Left colon (tissue), 2 donors: ENCODE data around the gene PTH2. TPM values are rescaled to one million over a fixed set of nuclear protein-coding genes. Genes with fewer than 3 reads are reported as not detected.
"Not testable (repeated sequence)": the region's sequence is repeated elsewhere in the genome, so short reads cannot be mapped to it uniquely, and the experiment has no call there.

Experiments
- ATAC-seq: fragments of 200-7000 bp; cut with Tn5 transposase; one replicate; pipeline ENCODE4 v1.9.1; 2020; ENCODE audit warnings: mild to moderate bottlenecking, moderate library complexity
- DNase-seq, 2 donors: peaks; one replicate each; pipeline ENCODE4 v3.0.0-alpha.2; 2020
- intact Hi-C, 2 donors: fragments of 100-400 bp; cut with DNase I in 1 of 2; cut with micrococcal nuclease in 1 of 2; formaldehyde crosslinking; loops; one replicate each; pipeline versions ENCODE4 v1.11.2 to v1.14.0; 2022; cut with DNase I, micrococcal nuclease
- long read RNA-seq: library from polyadenylated mRNA; unstranded; transcript quantifications from one replicate; pipeline ENCODE4 v2.0.0, GENCODE V29; 2021
- total RNA-seq, 2 donors: library from RNA; stranded (reverse); fragmentation: NEBNext Ultra II Directional; extraction: Animal tissue kit (Norgen Biotek cat#: 25700); gene quantifications; one replicate each; pipeline ENCODE4 v1.2.1, GENCODE V29; 2021
- donor health status: DM: no; HTN: no; CAD: no.
- donor health status: DM: yes; HTN: yes; CAD: no.

Gene PTH2, protein sequence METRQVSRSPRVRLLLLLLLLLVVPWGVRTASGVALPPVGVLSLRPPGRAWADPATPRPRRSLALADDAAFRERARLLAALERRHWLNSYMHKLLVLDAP
- total RNA-seq: not detected
- long read RNA-seq: 0 reads

DNA sequence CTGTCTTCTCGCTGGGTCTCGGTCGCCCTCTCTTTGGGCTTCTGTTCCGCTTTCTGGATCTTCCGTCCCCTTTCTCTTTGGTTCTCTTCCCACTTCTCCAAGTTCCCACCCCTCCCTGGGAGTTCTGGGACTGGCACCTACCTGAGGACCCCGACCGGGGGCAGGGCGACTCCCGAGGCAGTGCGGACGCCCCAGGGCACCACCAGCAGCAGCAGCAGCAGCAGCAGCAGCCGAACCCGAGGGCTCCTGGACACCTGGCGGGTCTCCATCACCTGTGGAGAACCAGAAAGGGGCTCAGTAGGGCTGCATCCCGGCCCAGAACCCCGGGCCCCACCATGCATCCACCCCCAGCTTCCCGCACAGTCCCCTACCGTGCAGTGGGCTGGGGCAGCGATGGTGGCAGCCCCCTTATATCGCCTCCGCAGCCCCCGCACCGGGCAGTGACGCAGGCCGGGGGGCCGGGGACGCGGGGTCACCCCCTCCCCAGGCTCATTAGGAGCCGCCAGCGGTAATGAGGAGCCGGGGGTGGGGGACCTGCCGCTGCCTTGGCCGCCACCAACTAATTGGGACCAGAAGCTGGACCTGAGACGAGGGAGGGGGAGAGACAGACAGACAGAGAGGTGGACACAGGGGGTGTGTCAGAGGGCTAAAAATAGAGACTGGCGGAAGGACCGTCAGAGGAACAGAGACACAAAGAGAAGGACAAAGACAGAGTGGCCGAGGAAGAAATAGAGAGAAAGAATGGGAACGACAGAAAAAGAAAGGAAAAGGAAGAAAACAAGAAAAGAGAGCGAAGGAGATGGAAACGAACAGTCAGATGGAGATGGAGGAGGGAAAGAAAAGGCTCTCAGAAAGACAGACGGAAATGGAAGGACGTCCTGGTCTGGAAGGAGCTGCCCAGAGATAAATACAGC is at the start of gene PTH2:
TSS of gene PTH2 (minus strand) at position 371 of the 914 bp plus-strand sequence. CDS start at position 269, 102 bp downstream.
- DNase-seq (no peak), ATAC-seq (no peak)
- intact Hi-C loops: no loop called here

DNA sequence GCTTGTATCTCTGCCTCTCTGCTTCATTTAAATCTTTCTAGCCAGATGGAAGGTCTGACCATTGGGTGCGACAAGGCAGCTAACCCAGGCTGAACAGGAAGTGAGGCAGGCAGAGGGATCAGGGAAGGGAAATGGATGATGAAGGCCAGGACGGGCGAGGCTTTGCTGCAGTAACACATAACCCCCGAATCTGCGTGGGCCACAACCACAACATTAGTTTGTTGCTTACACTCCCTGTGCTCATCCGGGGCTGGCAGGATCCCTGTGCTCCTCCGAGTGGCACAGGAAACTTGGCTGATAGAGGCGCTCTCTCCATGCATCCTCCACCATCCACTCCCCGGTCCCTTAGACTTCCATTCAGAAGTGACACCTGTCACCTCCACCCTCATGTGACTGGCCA is 49.7 kb upstream of the PTH2 start:
- DNase-seq (no peak), ATAC-seq (no peak)
- intact Hi-C loops: no loop called here

DNA sequence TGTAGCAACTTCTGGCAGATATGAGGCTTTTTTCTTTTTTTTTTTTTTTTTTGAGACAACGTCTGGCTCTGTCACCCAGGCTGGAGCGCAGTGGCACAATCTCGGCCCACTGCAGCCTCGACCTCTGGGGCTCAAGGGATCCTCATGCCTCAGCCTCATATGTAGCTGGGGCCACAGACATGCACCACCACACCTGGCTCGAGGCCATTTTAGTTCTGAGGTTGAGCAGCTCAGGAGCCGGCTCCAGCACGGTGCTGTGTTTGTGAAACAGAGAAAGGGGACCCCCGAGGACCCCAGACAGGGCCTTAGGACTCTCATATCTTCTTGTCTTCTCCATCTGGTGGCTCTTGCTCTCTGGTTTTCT is 47.4 kb upstream of the PTH2 start:
- intact Hi-C loops: no loop called here
- ATAC-seq (no peak), DNase-seq (no peak)

DNA sequence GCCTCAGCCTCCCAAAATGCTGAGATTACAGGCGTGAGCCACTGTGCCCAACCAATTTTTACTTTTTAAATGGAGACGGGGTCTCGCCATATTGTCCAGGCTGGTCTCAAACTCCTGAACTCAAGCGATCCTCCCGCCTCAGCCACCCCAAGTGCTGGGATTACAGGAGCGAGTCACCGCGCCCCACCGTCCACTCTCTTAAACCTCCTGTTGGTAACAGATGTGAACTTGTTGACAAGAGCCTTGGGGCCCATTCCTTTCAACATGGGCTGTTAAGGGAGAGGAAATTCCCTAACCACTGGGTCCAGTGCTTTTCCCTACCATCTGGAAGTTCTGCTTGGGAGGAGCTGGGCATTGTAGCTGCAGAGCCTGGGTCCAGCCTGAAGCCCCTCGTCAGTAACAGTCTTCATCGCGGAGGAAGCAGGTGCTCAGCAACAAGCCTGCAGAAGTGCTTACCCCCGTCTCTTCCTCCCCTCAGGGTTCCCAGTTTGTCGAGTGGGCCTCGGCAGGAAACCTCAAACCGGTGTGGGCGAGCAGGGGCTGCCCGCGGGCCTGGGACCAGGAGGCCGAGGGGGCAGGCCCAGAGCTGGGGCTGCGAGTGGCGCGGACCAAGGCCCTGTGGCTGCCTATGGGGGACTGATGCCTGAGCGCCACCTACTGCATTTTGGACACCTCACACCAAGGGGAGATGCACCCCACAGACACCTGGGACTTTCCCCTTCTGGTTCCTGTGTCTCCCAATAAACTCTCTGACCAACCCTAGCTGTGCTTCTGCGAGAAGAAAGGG is 46.8 kb upstream of the PTH2 start:
- intact Hi-C loops: no loop called here
- DNase-seq (no peak), ATAC-seq (peak; percentile 16)

DNA sequence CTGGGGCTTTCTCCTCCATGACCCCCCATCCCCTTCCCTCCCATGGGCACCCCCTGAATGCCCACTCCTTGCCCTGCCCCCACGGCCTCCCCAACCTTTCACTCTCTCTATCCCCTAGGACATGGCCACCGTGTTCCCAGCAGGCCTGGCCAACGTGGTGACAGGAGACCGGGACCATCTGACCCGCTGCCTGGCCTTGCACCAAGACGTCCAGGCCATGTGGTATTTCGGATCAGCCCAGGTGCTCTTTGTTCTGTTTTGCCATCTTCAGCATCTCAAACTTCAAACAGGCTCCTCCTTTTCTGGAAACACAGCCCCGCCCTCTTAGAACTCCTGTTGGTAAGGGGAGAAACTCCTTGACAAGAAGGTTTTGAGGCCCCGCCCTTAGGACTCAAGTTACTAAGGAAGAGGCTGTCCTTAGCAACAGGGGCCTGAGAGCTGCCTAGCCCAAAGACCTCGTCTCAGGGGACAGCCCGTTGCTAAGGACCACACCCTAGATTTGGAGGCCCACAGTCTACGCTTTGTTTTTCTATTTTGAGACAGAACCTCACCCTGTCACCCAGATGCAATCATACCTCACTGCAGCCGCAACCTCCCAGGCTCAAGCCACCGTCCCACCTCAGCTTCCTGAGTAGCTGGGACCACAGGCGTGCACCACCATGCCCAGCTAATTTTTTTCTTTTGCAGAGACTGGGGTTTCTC is 45.7 kb upstream of the PTH2 start:
- DNase-seq (peak; percentile 63 to 76), ATAC-seq (peak; percentile 49)
- intact Hi-C loops: no loop called here

DNA sequence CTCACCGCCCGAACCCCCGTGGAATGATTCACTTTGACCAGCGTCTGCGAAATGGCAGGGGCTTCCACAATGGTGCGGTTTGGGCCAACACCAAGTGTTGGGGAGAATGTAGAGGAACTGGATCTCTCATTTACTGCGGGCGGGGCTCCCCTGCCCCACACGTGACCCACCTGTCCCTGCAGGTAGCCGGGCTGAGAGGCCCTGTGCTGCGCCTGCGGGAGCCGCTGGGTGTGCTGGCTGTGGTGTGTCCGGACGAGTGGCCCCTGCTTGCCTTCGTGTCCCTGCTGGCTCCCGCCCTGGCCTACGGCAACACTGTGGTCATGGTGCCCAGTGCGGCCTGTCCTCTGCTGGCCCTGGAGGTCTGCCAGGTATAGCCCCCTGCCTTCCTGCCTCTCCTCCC is 45.0 kb upstream of the PTH2 start:
- ATAC-seq (no peak), DNase-seq (no peak)
- intact Hi-C loops: no loop called here

DNA sequence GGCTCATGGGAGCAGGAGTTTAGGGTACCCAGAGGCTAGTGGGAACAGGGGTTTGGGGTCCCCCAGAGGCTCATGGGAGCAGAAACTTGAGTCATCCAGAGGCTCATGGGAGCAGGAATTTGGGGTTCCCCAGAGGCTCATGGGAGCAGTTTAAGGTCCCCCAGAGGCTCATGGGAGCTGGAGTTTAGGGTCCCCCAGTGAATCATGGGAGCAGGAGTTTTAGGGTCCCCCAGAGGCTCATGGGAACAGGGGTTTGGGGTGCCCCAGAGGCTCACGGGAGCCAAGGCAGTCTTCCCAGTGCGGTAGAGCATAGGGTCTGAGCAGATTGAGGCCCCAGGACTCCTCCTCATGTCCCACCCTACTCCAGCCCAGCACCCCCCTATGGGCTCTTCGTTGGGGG is 42.1 kb upstream of the PTH2 start:
- no peak for DNase-seq
- ATAC-seq: no peak
- intact Hi-C loops: no loop called here

DNA sequence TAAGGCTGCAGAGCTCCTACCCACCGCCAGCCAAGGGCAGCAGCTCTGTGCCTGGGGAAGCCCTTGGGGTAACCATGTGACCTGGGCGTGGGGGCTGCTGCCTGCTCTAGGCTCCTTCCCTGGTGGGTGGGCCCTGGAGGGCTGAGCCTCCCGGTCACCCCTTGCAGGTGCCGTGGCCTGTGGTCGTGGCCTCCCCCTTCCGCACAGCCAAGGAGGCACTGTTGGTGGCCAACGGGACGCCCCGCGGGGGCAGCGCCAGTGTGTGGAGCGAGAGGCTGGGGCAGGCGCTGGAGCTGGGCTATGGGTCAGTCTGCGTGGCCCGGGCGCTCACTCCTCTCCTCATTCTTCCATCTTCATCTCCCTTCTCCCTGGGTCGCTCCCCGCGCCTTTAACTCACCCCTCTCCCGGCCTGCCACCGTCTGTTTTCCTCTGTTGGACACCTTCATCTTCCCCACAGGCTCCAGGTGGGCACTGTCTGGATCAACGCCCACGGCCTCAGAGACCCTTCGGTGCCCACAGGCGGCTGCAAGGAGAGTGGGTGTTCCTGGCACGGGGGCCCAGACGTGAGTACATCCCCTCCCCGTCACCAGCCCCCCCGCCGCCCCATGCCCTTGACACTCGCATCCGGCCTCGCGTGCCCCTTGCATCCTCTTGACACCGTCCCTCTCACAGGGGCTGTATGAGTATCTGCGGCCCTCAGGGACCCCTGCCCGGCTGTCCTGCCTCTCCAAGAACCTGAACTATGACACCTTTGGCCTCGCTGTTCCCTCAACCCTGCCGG is 40.9 kb upstream of the PTH2 start:
- ATAC-seq (no peak), DNase-seq (no peak)

DNA sequence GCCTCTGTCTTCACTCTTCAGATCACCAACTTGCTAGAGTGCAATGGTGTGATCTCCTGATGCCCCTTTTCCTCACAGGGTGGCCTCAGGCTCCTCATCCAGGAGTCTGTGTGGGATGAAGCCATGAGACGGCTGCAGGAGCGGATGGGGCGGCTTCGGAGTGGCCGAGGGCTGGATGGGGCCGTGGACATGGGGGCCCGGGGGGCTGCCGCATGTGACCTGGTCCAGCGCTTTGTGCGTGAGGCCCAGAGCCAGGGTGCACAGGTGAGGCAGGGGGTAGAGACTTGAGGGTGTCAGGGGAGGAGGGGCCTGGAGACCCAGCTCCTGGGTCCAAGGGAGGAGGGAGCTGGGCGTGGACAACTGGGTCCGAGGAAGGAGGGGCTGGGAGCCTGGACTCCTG is 39.3 kb upstream of the PTH2 start:
- intact Hi-C loops: no loop called here
- ATAC-seq (no peak), DNase-seq (no peak)

More for the DNA sequence above, 40.9 kb upstream of the PTH2 start:
- intact Hi-C loops: no loop called here

DNA sequence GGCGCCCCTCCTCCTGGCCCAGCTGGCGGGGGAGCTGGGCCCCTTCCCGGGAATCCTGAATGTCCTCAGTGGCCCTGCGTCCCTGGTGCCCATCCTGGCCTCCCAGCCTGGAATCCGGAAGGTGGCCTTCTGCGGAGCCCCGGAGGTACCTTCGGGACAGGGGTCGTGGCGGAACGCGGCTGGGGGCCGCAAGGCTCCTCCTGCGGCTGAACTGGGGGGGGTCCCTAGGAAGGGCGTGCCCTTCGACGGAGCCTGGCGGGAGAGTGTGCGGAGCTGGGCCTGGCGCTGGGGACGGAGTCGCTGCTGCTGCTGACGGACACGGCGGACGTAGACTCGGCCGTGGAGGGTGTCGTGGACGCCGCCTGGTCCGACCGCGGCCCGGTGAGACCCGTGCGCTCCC is 38.4 kb upstream of the PTH2 start:
- ATAC-seq: no peak
- intact Hi-C loops: no loop called here
- no peak for DNase-seq

DNA sequence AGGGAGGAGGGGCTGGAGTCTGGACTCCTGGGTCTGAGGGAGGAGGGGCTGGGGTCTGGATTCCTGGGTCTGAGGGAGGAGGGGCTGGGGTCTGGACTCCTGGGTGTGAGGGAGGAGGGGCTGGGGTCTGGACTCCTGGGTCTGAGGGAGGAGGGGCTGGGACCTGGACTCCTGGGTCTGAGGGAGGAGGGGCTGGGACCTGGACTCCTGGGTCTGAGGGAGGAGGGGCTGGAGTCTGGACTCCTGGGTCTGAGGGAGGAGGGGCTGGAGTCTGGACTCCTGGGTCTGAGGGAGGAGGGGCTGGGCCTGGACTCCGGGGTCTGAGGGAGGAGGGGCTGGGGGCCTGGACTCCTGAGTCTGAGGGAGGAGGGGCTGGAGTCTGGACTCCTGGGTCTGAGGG is 37.9 kb upstream of the PTH2 start:
- ATAC-seq, intact Hi-C loops, DNase-seq: not testable (repeated sequence)

DNA sequence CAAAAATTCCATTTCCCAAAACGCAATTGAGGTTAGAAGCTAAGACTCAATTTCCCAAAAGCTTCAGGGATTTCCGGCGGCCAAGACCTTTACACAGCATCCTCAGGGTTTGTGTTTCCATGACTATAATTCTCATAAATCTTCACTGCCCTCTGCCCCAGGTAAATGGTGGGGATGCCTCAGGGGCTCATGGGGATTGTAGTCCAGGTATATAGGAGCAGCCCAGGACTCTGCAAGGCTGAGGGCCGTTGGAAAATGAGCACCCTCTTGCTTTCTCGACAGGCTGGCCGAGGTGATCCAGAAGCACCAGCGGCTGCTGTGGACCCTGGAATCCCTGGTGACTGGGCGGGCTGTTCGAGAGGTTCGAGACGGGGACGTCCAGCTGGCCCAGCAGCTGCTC is 36.1 kb upstream of the PTH2 start:
- intact Hi-C loops: no loop called here
- no peak for DNase-seq

DNA sequence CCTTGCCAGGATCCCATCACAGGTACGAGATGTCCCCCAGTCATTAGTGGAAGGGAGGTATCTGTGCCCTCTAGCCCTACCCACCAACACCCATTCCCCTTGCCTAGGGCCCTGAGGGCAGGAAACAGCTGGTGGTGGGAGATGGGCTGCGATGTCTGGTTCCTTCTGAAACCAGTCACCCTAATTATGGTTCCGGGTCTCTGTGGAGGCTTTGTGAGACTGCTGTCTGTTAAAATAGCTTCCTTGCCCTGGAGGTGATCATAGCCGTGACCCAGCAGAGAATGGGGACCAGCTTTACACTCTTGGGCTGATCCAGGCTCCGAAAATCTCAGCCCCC is 35.3 kb upstream of the PTH2 start:
- DNase-seq (no peak), ATAC-seq (no peak)
- intact Hi-C loops: no loop called here

More for the DNA sequence above, 36.1 kb upstream of the PTH2 start:
- ATAC-seq: no peak

DNA sequence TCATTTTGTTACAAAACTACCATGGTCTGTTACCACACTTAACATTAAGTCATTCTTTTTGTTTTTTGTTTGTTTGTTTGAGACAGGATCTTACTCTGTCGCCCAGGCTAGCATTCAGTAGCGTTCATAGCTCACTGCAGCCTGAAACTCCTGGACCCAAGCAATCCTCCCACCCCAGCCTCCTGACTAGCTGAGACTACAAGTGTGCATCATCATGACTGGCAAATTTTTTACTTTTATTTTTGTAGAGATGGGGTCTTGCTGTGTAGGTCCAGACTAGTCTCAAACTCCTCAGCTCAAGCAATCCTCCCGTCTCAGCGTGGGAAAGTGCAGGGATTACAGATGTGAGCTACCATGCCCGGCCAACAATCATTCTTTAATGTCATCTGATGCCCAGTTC is 33.1 kb upstream of the PTH2 start:
- ATAC-seq: no peak
- intact Hi-C loops: no loop called here
- DNase-seq: no peak

DNA sequence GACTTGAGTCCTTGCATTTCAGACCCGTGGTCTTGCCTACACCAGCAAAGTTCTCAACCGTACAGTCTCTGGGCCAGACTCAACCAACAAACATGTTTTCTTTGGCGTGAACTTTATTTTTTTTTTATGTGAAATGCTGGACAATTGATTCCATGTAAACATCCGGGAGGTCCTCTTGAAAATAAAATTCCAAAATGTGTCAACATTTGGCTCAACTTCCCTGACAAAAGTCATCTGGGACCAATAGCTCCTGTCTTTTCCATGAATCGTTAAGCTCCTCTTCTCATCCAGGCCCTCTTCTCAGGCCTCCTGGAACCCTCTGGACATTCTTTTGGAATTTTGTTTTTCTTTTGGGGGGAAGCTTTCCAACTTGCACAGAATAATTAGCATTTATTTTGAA is 32.5 kb upstream of the PTH2 start:
- ATAC-seq: no peak
- DNase-seq: no peak
- intact Hi-C loops: no loop called here

DNA sequence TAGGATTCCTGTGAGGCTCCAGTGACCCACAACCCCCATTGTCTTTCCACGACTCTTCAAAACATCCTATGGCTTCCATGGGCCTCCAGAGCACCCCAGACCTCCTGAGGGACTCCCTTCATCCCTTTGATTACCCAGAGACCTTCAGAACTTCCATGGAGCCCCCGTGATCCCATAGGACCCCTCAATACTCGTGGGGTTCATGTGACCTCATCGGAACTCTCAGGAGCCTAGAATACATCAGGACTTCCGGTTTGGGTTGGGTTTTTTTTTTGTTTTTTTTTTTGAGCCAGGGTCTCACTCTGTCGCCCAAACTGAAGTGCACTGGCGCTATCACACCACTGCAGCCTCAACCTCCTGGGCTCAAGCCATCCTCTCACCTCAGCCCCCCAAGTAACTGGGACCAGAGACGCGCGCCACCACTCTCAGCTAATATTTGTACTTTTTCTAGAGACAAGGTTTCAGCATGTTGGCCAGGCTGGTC is 30.6 kb upstream of the PTH2 start:
- intact Hi-C loops: no loop called here
- ATAC-seq (no peak), DNase-seq (no peak)

DNA sequence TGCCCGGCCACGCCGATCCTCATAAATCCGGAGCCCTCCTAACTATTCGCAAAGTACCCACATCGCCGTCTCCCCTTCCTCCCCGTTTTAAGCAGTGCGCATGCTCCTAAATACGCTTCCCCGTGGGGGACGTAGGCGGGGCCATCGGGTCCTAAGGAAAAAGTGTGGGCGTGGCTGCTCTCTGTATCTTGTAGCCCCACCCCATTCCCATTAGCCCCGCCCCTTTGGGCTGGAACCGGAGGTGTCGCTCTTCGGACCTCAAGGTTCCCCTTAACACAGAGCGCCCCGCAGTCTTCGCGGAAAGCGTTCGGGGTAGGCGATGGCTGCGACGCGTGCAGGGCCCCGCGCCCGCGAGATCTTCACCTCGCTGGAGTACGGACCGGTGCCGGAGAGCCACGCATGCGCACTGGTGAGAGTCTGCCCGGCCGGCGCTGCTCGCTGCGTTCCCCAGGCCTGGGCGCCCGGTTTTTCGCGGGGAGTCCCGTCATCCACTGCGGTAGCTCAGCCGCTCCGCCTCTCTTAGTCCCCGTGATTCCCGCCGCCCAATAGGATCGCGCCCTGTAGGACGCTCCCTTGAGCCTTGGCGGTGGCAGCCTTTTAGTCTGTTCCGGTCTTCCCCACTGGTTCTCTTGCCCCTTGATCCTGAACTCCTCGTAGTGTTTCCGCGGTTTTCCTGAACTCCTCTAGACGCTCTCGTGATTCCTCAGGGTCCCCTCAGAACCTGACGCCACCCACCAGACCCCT is 29.9 kb upstream of the PTH2 start, which contains the start of gene ALDH16A1:
TSS of gene ALDH16A1 (plus strand) at position 213 of the 744 bp plus-strand sequence. CDS start at position 320, 107 bp downstream.
- intact Hi-C loops: no loop called here
- peak; percentile 84 for ATAC-seq
- peak; percentile 98 to 99 for DNase-seq
